K562 (cell line): Measurements from ENCODE around the gene TMEM154. TPM values are rescaled to one million over a fixed set of nuclear protein-coding genes. Genes with fewer than 3 reads are reported as not detected.

Source experiments
- CC2D1A ChIP-seq: fragments of 450-650 bp; IDR thresholded peaks from 2 replicates; pipeline ENCODE4 v1.6.1; 2017; ENCODE audit warnings: mild to moderate bottlenecking
- HIVEP1 ChIP-seq: fragments of 250-450 bp; sonication (Bioruptor Pico); IDR thresholded peaks from 2 replicates; pipeline ENCODE4 v1.4.0; 2020; ENCODE audit warnings: mild to moderate bottlenecking
- JUNB ChIP-seq: fragments of 450-650 bp; formaldehyde crosslinking; conservative IDR thresholded peaks from 2 replicates; pipeline ENCODE4 v1.4.0; 2020; ENCODE audit warnings: mild to moderate bottlenecking
- LCOR ChIP-seq: sonication (generic); formaldehyde crosslinking; IDR thresholded peaks from 2 replicates; pipeline ENCODE4 v1.8.0; 2022; ENCODE audit warnings: mild to moderate bottlenecking, missing genetic modification reagents
- MYBL2 ChIP-seq, 2 experiments: fragments of 450-650 bp in 1 of 2; sonication (generic) in 1 of 2; formaldehyde crosslinking in 1 of 2; IDR thresholded peaks; 2 replicates each; pipeline versions ENCODE4 v1.6.1 to v1.8.1; 2017 to 2022; ENCODE audit warnings: borderline replicate concordance in 1 of 2, inconsistent platforms in 1 of 2, low read depth in 1 of 2, mild to moderate bottlenecking in 1 of 2, missing genetic modification reagents in 1 of 2, moderate library complexity in 1 of 2
- NCOA1 ChIP-seq: fragments of 450-650 bp; IDR thresholded peaks from 2 replicates; pipeline ENCODE4 v1.6.1; 2016; ENCODE audit warnings: low read depth
- NRF1 ChIP-seq, 2 experiments: fragments of 450-650 bp; IDR thresholded peaks in 1 of 2; conservative IDR thresholded peaks in 1 of 2; 2 replicates each; pipeline ENCODE4 v1.6.1; 2014; ENCODE audit warnings: mild to moderate bottlenecking in 2 of 2
- RFX1 ChIP-seq: fragments of 450-650 bp; IDR thresholded peaks from 2 replicates; pipeline ENCODE4 v1.6.1; 2016; ENCODE audit warnings: mild to moderate bottlenecking, moderate library complexity
- SAP30 ChIP-seq: fragments of 200-600 bp; sonication (generic); IDR thresholded peaks from 2 replicates; pipeline ENCODE4 v1.6.1; 2012; ENCODE audit warnings: borderline replicate concordance, low read depth, mild to moderate bottlenecking, moderate library complexity, low read length, control low read depth, inconsistent platforms; ENCODE audit not compliant: insufficient read depth, poor library complexity, severe bottlenecking
- ZFP36 ChIP-seq: fragments of 150-350 bp; IDR thresholded peaks from 2 replicates; pipeline ENCODE4 v1.6.1; 2018; ENCODE audit warnings: low read length, low read depth; ENCODE audit not compliant: partially characterized antibody
- ZKSCAN3 ChIP-seq: fragments of 250-450 bp; sonication (Bioruptor Pico); IDR thresholded peaks from 2 replicates; pipeline ENCODE4 v1.4.0; 2020
- polyA plus RNA-seq, 8 experiments: library from polyadenylated mRNA; depleted of rRNA in 4 of 8; stranded (reverse) in 5 of 8; unstranded in 3 of 8; fragments of >200 nt; fragmentation: Nextera tagmentation in 2 of 8; fragmentation: Illumina TruSeq in 1 of 8; extraction: Ambion mirVana in 2 of 8; extraction: Trizol in 1 of 8; gene quantifications; 2 replicates each; pipeline versions ENCODE4 v1.2.1 to v1.2.3, GENCODE V29; 2011 to 2014; ENCODE audit warnings: inconsistent platforms in 1 of 8, missing spikeins in 1 of 8
- total RNA-seq, 7 experiments: library from RNA; depleted of rRNA in 6 of 7; stranded (reverse); fragments of >200 nt in 6 of 7; fragmentation: Illumina TruSeq in 2 of 7; extraction: Trizol in 2 of 7; gene quantifications; 2 replicates each; pipeline versions ENCODE4 v1.2.1 to v1.2.3, GENCODE V29; 2011 to 2021; ENCODE audit warnings: low replicate concordance in 1 of 7
- TF ChIP-seq, protein P1 (sequence below): fragments of 450-650 bp; IDR thresholded peaks from 2 replicates; pipeline ENCODE4 v1.6.1; 2016; ENCODE audit warnings: mild to moderate bottlenecking, moderate library complexity
- TF ChIP-seq, protein P2 (sequence below), 2 experiments: fragments of 450-650 bp in 1 of 2; sonication (generic) in 1 of 2; formaldehyde crosslinking in 1 of 2; IDR thresholded peaks in 1 of 2; conservative IDR thresholded peaks in 1 of 2; 2 replicates each; pipeline versions ENCODE4 v1.6.1 to v1.8.1; 2016 to 2023; ENCODE audit warnings: mild to moderate bottlenecking in 2 of 2, moderate library complexity in 2 of 2, inconsistent platforms in 1 of 2, missing genetic modification reagents in 1 of 2
- TF ChIP-seq, protein P3 (sequence below), 2 experiments: fragments of 450-650 bp in 1 of 2; sonication (generic) in 1 of 2; formaldehyde crosslinking; conservative IDR thresholded peaks; 2 replicates each; pipeline versions ENCODE4 v1.4.0 to v1.8.1; 2020 to 2022; ENCODE audit warnings: mild to moderate bottlenecking in 1 of 2, missing genetic modification reagents in 1 of 2

The TMEM154 gene
- total and polyA plus RNA-seq, 9 of the 15 experiments (the other 6 are each of a cell fraction or from before 2014, with no cell fraction given), result 0.13 to 1.8 (median 0.58) TPM

DNA sequence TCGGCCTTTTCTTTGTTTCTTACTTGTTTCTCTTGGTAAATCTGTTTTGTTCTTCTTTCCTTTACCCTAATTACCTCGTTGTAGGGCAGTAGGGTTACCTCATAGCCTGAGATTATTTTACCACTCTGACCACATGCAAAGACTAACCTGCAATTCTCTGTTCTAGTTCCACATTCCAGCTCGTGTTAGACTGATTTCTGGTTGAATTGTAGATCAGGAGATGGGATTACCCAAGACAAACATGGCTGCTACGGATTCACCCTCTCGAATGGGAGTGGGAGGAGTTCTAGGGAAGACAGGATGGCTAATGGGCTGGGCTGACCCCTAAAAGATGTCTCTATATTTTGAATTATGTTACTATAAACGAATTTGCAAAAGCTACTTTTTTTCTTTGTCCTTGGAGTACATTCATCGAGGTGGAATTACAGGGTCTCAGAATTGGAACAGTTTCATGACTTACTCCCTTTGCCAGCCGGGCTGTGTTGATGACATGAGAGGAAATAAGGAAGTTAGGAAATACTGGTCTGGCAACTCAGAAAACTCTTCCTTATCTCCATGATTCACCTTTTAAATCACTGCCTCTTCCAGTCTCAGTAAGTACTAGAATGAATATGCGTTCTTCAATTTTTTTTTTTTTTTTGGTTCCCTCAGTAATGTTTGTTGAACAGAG, 107.2 kb downstream of the TMEM154 start (continued):
- TF ChIP-seq, protein P1, sequence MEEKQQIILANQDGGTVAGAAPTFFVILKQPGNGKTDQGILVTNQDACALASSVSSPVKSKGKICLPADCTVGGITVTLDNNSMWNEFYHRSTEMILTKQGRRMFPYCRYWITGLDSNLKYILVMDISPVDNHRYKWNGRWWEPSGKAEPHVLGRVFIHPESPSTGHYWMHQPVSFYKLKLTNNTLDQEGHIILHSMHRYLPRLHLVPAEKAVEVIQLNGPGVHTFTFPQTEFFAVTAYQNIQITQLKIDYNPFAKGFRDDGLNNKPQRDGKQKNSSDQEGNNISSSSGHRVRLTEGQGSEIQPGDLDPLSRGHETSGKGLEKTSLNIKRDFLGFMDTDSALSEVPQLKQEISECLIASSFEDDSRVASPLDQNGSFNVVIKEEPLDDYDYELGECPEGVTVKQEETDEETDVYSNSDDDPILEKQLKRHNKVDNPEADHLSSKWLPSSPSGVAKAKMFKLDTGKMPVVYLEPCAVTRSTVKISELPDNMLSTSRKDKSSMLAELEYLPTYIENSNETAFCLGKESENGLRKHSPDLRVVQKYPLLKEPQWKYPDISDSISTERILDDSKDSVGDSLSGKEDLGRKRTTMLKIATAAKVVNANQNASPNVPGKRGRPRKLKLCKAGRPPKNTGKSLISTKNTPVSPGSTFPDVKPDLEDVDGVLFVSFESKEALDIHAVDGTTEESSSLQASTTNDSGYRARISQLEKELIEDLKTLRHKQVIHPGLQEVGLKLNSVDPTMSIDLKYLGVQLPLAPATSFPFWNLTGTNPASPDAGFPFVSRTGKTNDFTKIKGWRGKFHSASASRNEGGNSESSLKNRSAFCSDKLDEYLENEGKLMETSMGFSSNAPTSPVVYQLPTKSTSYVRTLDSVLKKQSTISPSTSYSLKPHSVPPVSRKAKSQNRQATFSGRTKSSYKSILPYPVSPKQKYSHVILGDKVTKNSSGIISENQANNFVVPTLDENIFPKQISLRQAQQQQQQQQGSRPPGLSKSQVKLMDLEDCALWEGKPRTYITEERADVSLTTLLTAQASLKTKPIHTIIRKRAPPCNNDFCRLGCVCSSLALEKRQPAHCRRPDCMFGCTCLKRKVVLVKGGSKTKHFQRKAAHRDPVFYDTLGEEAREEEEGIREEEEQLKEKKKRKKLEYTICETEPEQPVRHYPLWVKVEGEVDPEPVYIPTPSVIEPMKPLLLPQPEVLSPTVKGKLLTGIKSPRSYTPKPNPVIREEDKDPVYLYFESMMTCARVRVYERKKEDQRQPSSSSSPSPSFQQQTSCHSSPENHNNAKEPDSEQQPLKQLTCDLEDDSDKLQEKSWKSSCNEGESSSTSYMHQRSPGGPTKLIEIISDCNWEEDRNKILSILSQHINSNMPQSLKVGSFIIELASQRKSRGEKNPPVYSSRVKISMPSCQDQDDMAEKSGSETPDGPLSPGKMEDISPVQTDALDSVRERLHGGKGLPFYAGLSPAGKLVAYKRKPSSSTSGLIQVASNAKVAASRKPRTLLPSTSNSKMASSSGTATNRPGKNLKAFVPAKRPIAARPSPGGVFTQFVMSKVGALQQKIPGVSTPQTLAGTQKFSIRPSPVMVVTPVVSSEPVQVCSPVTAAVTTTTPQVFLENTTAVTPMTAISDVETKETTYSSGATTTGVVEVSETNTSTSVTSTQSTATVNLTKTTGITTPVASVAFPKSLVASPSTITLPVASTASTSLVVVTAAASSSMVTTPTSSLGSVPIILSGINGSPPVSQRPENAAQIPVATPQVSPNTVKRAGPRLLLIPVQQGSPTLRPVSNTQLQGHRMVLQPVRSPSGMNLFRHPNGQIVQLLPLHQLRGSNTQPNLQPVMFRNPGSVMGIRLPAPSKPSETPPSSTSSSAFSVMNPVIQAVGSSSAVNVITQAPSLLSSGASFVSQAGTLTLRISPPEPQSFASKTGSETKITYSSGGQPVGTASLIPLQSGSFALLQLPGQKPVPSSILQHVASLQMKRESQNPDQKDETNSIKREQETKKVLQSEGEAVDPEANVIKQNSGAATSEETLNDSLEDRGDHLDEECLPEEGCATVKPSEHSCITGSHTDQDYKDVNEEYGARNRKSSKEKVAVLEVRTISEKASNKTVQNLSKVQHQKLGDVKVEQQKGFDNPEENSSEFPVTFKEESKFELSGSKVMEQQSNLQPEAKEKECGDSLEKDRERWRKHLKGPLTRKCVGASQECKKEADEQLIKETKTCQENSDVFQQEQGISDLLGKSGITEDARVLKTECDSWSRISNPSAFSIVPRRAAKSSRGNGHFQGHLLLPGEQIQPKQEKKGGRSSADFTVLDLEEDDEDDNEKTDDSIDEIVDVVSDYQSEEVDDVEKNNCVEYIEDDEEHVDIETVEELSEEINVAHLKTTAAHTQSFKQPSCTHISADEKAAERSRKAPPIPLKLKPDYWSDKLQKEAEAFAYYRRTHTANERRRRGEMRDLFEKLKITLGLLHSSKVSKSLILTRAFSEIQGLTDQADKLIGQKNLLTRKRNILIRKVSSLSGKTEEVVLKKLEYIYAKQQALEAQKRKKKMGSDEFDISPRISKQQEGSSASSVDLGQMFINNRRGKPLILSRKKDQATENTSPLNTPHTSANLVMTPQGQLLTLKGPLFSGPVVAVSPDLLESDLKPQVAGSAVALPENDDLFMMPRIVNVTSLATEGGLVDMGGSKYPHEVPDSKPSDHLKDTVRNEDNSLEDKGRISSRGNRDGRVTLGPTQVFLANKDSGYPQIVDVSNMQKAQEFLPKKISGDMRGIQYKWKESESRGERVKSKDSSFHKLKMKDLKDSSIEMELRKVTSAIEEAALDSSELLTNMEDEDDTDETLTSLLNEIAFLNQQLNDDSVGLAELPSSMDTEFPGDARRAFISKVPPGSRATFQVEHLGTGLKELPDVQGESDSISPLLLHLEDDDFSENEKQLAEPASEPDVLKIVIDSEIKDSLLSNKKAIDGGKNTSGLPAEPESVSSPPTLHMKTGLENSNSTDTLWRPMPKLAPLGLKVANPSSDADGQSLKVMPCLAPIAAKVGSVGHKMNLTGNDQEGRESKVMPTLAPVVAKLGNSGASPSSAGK, result no peak
- TF ChIP-seq HIVEP1 (CRISPR knock-in tag) (no peak), ZKSCAN3 (no peak), NRF1 (conservative IDR thresholded peaks at IDR 0.05 in 1 of 2, IDR thresholded peaks at IDR 0.05 in 1 of 2) (no peak), MYBL2 (IDR thresholded peaks at IDR 0.05; ENCODE audit: low read depth) (no peak), MYBL2 (CRISPR knock-in tag; IDR thresholded peaks at IDR 0.05; ENCODE audit: borderline replicate concordance) (no peak), CC2D1A (no peak), NCOA1 (no peak), LCOR (no peak), RFX1 (no peak), JUNB (CRISPR knock-in tag) (no peak), ZFP36 (no peak), SAP30 (no peak)
- TF ChIP-seq, protein P2, sequence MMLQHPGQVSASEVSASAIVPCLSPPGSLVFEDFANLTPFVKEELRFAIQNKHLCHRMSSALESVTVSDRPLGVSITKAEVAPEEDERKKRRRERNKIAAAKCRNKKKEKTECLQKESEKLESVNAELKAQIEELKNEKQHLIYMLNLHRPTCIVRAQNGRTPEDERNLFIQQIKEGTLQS (IDR thresholded peaks at IDR 0.05), result peak; percentile 73; the same call in 1 of the 2 replicates
- TF ChIP-seq, protein P2 (CRISPR knock-in tag; conservative IDR thresholded peaks at IDR 0.05), result no peak
- TF ChIP-seq, protein P3, sequence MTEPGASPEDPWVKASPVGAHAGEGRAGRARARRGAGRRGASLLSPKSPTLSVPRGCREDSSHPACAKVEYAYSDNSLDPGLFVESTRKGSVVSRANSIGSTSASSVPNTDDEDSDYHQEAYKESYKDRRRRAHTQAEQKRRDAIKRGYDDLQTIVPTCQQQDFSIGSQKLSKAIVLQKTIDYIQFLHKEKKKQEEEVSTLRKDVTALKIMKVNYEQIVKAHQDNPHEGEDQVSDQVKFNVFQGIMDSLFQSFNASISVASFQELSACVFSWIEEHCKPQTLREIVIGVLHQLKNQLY (CRISPR knock-in tag; conservative IDR thresholded peaks at IDR 0.05), result no peak
